Stimulated activated CD8-positive, alpha-beta memory T cell treated with anti-CD3 and anti-CD28 coated beads, Interleukin-2, amount 100 ng/mL, for 1 hour (primary cell): ENCODE data around the gene TBC1D22A.

Experiments used
- DNase-seq, 2 donors: peaks; one replicate each; pipeline ENCODE4 v3.0.0-alpha.2; 2020; ENCODE audit warnings: low read depth in 2 of 2

Gene TBC1D22A

DNA sequence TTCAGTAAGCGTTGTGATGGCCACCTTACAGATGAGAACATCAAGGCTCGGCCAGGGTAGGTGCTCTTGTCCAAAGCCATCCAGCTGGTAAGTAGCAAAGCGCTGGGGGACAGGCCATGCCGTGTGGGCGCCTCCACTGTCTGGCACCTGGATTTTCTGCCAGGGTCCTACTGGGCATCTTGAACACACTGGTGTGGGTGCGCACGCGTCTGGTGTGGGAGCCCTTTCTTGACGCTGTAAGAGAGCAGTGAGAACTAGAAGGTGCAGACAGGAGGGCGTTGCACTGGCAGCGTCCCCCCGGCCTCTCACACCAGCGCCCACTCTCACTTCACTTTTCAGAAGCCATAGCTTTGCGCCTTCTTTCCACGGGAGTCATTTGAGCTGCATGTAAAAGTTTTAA lies 296.6 kb downstream of the TBC1D22A start:
- DNase-seq, result no peak

DNA sequence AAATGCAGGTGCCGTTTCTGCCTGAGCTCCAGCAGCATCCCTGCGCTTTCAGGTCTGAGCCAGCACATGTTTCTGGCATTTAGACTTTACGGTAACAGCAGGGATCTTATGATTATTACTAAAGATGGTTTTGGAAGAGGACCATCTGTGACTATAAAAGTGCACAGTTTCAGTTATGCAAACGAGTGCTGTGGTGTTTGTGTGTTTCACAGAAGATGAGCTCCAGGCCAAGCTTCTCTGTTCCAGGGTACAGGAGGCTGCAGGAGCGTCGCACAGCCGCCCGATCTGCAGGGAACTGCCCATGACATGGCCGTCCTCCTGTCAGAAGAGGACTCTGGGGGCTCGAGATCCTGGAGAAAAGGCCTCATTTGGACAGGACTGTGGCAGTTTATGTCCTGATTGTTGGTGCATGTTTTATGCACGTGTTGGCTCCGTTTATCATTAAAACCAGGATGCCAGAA lies 297.3 kb downstream of the TBC1D22A start:
- no peak for DNase-seq

DNA sequence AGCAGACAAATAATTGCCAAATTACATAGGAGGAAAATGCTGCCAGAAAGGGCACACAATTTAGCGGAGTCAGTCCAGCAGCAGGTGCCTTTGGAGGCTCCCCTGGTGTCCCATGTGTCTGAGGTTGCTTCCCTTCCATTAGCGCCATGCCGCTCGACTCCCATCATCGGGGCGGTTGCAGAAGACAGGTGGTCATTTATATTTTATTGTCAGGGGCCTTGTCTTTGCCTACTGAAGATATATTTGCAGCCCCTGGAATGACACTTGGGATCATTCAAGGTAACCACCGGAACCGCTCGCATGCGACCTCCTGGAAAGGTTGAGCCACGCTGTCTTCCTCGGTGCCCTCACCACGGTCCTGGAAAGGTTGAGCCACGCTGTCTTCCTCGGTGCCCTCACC lies 298.3 kb downstream of the TBC1D22A start:
- DNase-seq, result no peak

DNA sequence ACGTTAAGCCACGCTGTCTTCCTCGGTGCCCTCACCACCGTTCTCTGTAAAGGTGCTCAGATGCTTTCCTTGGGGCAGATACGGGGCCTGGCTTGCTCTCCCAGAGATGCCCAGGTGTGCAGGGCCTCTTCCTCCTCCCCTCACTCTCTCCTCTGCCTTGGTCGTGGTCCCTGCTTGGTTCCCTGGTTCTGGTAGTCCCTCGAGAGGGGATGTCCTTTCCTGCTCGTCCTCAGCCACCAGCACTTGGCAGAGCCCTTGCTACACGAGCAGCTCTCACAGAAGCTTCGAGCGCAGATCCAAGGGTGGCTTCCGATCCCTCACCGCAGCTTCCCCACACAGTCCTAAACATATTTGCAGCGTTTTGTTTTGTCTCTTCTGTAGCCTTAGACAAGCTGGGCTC lies 298.8 kb downstream of the TBC1D22A start:
- DNase-seq, result no peak

DNA sequence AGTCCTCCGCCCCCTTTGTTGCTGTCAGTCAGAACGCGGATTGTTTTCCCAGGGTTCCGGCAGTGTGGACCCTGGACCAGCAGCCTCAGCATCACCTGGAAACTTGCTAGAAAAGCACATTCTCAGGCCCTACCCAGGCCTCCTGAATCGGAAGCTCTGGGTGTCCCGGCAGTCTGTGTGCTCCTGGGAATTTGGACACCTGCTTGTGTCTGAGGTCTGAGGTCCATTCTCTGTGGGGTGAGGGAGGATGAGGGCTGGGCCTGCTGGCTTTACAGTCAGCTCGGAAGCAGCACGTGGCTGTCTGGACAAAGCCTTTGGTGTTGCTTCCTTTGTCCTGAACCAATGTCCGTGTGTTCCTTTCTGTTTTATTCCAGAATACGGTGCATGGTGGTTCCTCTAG lies 299.7 kb downstream of the TBC1D22A start:
- no peak for DNase-seq

DNA sequence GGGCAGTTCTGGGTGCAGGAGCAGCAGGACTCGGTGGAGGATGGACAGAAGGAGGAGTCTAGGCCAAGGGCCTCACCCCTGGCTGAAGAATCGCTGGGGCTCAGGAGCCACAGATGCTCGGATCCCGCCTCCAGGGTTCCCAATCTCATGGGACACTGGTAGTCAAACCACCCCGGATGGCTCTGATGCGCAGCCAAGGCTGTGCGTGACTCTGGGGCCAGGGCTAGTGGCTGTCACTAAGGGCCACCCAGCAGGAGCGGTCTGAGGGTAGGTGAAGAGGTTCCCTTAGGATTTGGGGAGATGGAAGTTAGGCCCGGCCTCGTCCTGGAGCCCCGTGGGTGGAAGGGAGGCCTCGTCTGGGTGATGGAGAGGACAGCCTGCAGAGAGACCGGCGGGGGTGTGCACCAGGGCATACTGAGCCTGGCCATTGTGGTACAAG lies 300.6 kb downstream of the TBC1D22A start:
- no peak for DNase-seq

DNA sequence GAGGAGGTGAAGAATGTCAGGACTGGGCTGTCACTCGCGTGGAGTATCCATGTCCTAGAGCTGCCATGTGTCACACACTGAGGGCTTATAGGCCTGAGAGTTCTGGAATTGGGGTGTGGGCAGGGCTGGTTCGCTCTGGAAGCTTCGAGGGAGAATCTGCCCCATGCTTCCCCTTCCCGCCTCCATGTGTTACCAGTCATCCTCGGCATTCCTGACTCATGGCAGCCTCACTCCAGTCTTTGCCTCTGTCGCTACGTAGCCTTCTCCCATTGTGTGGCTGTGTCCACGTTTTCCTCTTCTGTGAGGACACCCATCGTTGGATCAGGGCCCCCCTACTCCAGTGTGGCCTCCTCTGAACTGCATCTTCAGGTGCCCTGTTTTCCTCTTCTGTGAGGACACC lies 301.2 kb downstream of the TBC1D22A start:
- no peak for DNase-seq

DNA sequence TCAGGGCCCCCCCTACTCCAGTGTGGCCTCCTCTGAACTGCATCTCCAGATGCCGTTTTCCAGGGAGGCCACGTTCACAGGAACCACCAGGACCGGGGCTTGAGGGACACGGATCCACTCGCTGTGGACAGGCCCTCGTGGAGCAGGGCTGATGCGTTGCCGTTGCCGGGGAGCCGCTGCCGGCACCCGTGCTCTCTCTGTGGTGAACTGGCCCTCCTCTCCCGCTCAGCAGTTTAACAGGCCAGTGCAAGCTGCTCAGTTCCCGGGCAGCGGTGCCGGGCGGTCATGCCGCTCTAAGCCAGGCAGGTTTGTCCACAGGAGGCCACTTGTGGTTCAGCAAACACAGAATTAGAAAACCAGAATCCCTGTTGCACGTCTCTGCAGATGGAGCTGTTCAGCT lies 301.6 kb downstream of the TBC1D22A start:
- no peak for DNase-seq

DNA sequence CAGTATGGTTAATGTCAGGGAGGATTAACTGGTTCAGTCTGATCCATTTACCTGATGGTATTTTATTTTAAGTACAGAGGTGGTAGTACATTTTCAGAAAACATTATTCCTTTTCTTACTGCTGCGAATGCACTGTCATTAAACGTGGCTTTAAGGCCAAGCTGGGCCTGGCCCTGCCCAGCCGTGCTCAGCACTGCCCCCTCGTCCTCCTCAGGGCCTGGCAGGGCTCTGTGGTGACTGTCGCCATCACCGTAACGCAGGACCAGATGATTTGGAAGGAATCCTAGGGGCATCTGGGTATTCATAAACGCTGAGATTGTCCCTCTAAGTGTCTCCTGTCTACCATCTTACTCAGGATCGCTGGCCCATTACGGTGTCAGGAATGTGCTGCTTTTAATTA lies 302.0 kb downstream of the TBC1D22A start:
- no peak for DNase-seq

DNA sequence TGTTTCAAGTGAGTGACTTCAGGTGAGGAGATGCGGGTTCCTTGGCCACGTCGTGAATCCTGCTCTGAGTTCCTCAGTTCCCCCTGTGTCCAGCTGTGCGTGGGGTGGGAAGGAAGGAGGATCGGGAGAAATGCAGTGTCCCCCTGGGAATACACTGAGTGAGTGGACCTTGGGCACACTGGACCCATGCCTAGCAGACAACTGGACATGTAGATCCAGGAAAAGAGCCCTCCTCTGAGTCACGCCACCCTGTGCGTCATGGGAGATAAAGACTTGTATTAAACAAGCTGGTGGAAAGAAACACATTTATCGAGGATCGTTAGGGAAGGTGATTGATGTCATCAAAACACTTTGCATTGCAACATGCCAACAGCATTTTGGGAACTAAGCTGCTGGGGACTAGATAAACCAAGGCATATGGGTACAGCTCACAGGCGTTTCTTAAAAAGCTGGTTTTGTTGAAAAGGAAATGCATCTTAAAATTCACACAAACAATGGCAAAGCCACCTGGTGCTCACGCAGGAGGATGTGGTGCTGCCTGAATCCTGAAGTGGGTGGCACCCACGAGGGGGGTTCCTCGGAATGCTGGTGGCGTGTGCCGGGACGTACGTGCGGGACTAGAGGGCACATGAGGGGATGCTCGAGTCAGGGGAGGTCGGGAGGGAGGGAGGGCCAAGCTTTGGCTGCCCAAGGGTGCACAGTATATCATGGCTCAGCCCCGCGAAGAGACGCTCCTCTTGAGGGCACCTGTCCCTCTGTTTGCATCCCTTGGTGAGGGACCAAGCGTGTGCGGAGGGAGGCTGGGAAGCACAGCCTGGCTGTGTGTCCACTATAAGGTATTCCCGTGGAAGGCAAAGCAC lies 303.5 kb downstream of the TBC1D22A start:
- no peak for DNase-seq

DNA sequence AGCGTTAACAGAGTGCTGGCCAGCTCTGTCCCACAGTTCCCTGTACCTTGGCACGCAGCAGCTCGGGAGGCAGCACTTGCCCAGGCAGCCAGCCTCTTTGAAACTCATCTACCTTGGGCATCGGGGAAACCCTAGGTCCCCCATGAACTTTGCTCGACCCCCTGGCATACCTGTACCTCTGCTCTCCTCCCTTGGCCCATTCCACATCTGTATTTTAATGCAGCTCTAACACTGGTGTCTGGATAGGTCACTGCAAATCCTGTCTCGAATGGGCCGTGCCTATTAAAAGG lies 304.1 kb downstream of the TBC1D22A start:
- DNase-seq, result no peak

DNA sequence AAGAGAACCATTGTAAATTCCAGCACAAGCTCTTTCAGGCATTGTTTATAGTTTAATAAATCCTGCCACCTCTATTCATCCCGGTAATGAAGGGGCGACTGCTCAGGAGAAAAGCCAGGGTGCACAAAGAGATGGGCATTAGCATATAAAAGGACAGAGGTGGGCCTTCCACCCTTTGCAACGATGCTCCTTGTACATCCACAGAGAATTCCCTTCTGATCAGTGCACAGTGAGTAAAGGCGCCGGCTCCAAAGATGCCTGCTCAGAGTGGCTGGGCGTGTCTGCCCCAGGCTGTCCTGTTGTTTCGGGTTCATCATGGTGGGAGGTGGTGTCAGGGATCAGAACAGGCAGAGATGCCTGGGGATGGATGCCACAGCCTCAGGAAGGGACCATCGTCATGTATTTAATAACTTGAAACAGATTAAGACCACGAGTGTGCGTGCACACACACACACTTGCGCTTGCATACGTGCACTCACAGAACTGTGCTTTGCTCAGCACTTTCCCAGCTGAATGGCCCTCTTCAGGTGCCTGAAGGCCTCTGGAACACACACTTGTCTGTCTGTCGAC lies 305.0 kb downstream of the TBC1D22A start:
- no peak for DNase-seq

DNA sequence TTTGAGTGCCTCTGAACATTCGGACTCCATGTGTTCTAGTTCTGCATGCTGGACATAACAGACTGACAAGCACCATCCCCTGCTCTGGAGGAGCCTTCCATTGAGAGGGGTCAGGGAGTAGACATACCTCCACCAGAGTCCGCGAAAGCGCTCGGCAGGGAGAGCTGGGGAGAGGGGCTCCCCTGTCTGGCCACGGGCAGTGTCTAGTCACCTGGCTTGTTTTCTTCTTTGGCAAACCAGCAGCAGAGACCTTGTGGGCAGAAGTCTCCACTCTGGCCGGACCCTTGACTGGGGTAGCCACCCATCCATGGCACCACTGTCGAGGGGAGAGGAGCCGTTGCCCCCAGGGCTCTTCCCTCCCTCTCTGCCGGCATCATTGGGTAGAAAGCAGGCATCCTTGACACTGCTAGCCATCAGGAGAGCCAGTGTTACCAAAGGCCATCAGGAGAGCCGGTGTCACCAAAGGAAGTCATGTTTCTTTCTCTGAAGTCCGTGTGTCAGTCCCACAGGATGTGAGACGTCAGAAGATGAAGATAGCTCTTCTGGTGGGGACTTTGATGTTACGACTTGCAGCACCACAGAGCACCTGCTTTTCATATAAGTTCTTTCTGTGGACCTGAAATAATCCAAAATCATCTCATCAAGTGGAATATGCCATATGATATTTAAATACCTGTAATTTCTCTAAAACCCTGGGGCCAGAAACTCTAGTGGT lies 305.6 kb downstream of the TBC1D22A start:
- DNase-seq, result no peak

DNA sequence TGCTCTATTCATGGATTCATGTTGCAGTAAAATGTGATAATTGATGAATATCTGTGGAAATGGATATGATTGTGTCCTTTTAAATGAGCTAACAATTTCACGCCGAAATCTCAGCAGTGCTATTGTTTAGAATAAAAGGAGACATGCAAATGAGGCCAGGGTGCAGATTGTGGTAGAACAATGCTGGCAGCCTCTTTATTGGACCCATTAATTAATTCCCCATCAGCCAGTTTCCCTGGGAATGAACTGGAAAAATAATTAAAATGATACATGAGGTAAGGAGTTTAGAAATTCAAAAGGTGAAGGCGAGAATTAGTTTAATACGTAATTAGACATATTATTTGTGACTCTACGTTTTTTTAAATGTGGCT lies 306.2 kb downstream of the TBC1D22A start:
- DNase-seq, result no peak

DNA sequence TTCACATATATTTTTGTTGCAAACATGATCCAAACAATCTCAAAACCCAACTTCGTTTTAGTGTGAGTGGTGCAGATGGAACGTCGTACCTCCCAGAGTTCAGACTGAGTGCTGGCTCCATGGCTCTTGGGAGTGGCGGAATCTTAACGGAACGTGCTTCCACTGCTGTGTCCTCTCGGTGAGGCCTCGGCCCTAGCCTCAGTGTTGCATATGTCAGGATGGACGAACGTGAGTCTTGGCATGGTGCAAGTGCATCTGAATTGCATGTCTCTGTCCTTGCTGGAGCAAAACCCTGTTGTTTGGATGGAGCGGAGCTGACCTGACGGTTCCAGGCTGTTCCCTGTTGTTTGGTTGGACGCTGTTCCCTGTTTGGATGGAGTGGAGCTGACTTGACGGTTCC lies 306.8 kb downstream of the TBC1D22A start:
- DNase-seq, result no peak

DNA sequence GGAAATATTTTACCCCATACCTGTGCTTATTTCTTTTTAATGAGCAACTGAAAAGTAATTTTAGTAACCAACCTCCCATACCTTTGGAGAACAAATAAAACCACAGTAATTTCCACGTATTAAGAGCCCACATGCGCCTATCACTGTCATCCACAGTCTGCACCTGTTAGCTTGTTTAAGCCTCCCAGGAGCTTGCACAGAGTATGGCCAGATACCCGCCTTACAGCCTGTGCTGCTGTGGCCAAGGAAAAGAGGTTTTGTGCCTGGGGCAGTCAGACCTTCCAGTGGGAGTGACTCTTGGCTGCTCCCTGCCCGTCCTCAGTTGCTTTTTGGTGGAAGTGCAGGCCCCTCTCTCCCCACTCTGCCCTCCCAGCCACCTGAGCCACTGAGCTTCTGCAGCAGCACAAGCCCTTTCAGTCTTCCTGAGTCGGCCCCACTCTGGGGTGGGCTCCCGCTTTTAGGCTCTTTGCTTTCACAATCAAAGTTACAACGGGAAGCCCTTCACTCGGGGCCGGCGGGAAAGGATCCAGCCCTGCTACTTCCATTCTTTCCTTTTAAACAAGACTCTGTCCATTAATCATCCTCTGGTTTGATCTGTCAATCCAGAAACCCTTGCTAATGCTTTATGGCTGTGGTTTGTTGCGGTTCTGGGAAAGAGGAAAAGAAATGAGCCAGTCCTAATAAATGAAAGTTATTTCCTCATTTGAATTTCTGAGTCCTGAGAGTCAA lies 308.8 kb downstream of the TBC1D22A start:
- no peak for DNase-seq

DNA sequence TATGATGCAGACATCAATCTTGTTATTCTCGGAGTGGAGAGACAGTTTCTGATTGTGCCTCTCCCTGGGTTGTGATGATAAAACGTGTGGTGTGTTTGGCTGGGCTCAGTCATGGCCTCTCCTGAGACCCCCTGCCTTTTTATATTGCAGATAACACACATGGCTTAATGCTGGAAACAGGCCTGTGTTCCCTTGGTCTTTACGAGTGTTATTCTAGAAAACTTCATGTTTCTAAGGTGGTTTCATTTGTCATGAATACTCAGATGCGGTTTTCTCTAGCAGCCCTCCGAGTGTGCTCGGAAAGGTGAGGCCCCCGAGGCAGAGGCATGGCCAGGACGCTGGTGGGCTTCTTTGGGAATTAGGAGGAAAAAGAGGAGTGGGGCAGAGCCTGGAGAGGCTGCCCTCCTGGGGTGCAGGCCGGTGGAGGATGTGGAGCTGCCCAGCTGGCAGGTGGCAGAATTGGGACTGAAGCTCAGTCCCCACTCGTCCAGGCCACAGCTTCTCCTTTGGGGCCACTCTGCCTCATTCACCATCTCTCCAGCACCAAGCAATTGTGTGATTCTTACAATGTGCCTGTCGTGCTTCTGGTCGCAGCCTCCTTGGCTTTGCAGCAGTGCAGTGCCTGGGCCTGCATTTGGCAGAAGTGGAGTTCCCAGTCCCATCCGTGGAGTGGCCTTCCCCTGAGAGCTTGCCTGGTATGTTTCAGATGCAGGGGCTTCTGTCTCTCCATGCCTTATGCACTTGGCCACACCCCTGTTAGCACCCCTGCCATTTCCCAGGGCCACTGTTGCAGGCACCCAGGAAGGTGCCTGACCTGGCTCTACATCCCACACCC lies 309.6 kb downstream of the TBC1D22A start:
- DNase-seq, result no peak

DNA sequence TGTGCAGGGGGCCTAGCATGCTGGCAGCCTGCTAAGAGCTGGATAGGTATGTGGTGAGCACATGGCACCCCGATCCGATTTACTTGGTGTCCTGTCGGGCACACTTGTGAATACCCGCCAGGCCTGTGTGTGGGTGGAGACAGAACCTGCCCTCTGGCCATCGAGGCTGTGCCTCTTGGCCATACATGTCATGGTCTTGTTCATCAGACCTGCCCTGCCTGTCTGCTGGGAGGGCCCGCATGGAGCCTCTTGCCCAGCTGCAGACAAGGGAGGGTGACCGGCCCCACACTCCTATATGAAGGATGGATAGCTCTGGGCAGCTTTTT lies 310.2 kb downstream of the TBC1D22A start:
- DNase-seq, result no peak

DNA sequence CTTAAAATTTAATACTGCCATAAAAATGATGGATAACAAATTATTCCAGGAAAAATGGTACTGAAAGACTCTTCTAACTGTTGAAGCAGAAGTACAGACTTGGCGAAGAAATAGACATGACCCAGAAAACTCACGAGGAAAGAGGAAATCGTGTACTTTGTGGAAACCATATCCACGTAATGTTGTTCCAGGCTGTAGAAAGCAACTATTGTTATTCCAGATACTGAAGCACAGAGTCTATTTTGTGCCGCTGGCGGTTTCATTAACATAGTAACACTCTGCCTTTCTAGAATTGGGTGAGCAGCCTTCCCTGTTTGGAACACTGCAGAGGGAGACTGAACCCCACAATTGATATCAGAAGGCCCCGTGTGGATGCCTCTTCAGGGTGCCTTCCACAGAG lies 310.6 kb downstream of the TBC1D22A start:
- no peak for DNase-seq

DNA sequence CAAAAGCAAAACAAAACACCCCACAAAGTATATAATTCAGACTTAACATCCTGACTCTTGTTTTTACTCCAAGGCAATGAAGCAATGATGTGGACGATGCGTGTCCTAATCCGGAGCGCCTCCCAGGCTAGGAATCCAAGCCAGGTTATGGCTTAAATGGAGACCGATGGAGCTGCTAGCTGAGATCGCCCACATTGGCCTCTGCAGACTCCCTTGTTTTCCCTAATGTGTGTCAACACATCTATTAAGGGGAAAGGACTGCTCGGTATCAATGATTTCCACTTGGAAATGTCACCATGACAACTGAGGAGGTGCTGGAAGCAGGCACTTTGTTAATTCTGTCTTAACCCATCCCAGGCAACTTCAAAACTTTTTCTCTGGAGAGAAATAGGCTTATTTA lies 311.7 kb downstream of the TBC1D22A start:
- no peak for DNase-seq

DNA sequence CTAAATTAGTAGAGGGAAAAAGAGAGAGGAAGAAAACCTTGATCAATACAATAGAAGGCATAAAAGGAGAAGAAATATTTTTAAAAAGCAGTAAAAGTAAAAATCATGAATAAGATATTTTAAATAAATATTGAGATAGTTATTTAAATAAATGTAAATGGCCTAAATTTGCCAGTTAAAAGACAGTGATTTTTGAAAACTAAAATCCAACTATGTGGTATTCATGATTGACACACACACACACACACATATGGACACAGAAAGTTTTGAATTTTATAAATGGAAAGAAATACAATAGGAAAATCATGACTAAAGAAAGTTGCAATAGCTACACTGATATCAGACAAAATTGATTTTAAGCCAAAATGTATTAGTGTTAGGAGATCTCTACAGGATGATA lies 313.1 kb downstream of the TBC1D22A start:
- DNase-seq, result no peak

DNA sequence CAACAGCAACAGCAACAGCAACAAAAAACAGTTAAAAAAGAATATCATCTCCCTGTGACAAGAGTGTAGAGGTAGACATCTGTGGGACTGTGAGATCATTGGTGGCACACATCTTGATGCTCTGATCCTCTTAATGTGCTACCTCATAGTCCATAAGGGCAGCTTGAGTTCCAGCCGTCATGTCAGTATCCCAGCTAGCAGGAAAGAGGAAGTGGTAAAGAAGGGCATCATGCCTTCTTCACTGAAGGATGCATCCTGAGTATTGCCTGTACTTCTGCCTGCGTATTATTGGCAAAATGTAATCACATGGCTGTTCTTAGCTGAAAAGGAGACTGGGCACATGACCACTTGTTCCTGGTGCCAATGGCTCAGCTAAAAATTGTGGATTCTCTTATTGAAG lies 314.3 kb downstream of the TBC1D22A start:
- DNase-seq, result no peak
